Nephron (organoid): ENCODE data around the gene GTF2IRD1.

Source experiments
- H3K27ac Mint-ChIP-seq, 3 experiments: 2 replicates each; pipeline ENCODE4 v1.8.0; 2020; ENCODE audit warnings: mixed read lengths in 3 of 3, mild to moderate bottlenecking in 2 of 3, moderate library complexity in 1 of 3
- H3K27me3 Mint-ChIP-seq: 2 replicates; pipeline ENCODE4 v1.8.0; 2021; ENCODE audit warnings: low read depth, mild to moderate bottlenecking, moderate library complexity, mixed read lengths
- H3K36me3 Mint-ChIP-seq: 2 replicates; pipeline ENCODE4 v1.8.0; 2020; ENCODE audit warnings: low read depth, mixed read lengths
- H3K4me1 Mint-ChIP-seq: 2 replicates; pipeline ENCODE4 v1.8.0; 2020; ENCODE audit warnings: mixed read lengths
- H3K4me3 Mint-ChIP-seq, 3 experiments: 2 replicates each; pipeline ENCODE4 v1.8.0; 2020; ENCODE audit warnings: mild to moderate bottlenecking in 3 of 3, mixed read lengths in 3 of 3, moderate library complexity in 2 of 3
- H3K9me3 Mint-ChIP-seq: 2 replicates; pipeline ENCODE4 v1.8.0; 2020; ENCODE audit warnings: mixed read lengths
- TF ChIP-seq, protein P1 (sequence below), 3 experiments: fragments of 200-600 bp; sonication (generic); IDR thresholded peaks; one replicate each; pipeline ENCODE4 v1.5.0; 2021; ENCODE audit warnings: antibody characterized with exemption in 3 of 3; ENCODE audit not compliant: unreplicated experiment in 3 of 3

Gene GTF2IRD1

DNA sequence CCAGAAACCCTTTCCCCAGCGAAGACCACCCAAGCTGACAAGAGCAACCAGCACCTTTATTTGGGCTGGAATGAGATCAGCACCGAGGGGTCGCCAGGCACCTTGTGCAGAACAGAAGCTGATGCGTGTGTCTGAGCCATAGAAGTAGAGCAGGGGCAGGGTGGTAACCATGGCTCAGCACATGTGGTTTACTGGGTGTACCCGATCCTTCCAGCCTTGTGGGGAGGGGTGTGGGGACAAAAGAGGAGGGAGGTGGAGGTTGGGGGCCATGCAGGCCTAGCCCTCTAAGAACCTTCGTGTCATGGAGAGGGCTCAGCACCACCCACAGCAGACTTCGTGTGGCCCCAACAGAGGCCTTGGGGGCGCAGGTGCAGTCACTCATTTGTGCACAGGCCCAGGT lies 119.8 kb downstream of the GTF2IRD1 start:
- H3K4me3 Mint-ChIP-seq: no peak overlapping the region
- TF ChIP-seq, protein P1, sequence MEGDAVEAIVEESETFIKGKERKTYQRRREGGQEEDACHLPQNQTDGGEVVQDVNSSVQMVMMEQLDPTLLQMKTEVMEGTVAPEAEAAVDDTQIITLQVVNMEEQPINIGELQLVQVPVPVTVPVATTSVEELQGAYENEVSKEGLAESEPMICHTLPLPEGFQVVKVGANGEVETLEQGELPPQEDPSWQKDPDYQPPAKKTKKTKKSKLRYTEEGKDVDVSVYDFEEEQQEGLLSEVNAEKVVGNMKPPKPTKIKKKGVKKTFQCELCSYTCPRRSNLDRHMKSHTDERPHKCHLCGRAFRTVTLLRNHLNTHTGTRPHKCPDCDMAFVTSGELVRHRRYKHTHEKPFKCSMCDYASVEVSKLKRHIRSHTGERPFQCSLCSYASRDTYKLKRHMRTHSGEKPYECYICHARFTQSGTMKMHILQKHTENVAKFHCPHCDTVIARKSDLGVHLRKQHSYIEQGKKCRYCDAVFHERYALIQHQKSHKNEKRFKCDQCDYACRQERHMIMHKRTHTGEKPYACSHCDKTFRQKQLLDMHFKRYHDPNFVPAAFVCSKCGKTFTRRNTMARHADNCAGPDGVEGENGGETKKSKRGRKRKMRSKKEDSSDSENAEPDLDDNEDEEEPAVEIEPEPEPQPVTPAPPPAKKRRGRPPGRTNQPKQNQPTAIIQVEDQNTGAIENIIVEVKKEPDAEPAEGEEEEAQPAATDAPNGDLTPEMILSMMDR (IDR thresholded peaks at IDR 0.05; ENCODE audit: unreplicated experiment in 3 of 3): no peak
- H3K9me3 Mint-ChIP-seq: no peaks in the 10 kb centered on the region
- peaks cover 43% of the 10 kb centered on the region for H3K36me3 Mint-ChIP-seq
- no peaks in the 10 kb centered on the region for H3K27me3 Mint-ChIP-seq
- peaks cover 19% of the 10 kb centered on the region for H3K4me1 Mint-ChIP-seq
- no peak overlapping the region for H3K27ac Mint-ChIP-seq

DNA sequence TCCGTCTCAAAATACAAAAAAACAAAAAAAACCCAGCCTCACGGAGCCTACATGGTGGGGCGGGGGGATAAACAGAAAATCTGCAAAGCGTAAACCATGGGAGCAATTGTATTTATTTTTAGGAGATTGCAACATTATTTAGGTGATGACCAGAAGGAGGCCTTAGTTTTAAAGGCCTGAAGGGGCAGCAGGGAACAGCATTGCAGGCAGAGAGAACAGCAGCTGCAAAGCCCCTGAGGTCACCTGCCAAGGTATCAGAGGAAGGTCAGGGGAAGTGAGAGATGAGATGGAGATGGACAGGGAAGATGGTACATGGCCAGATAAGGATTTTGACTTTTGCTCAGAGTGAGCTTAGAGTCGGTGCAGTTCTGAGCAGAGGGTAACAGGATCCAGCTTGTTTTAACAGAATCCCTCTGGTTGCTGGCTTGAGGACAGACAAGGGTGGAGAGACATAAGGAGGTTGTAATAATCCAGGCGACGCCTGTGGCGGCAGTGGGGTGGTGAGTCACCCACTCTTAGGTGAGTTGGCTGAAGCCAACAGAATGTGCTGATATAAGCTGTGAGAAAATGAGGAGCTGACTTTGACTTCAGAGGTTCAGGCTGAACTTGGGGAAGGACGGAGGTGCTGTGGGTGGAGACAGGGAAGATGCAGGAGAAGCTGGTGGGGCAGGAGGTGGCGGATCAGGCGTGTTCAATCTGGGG lies 121.5 kb downstream of the GTF2IRD1 start:
- peaks cover 35% of the 10 kb centered on the region for H3K36me3 Mint-ChIP-seq
- H3K4me1 Mint-ChIP-seq: peaks cover 8% of the 10 kb centered on the region
- no peak overlapping the region for H3K4me3 Mint-ChIP-seq
- TF ChIP-seq, protein P1 (IDR thresholded peaks at IDR 0.05; ENCODE audit: unreplicated experiment in 3 of 3): no peak
- no peaks in the 10 kb centered on the region for H3K9me3 Mint-ChIP-seq
- H3K27ac Mint-ChIP-seq: peak overlapping the region in 1 of 3 experiments; percentile 1
- H3K27me3 Mint-ChIP-seq: no peaks in the 10 kb centered on the region

DNA sequence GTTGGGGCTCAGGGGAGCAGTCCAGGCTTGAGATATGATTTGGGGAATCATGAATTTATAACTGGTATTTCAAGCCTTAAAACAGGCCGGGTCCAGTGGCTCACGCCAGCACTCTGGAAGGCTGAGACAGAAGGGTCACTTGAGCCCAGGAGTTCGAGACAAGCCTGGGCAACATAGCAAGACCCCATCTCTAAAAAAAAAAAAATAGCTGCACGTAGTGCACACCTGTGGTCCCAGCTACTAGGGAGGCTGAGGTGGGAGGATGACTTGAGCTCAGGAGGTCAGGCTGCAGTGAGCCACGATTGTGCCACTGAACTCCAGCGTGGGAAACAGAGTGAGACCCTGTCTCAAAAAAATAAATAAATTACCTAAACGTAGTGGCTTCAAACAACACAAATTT lies 122.1 kb downstream of the GTF2IRD1 start:
- TF ChIP-seq, protein P1 (IDR thresholded peaks at IDR 0.05; ENCODE audit: unreplicated experiment in 3 of 3): no peak
- no peaks in the 10 kb centered on the region for H3K9me3 Mint-ChIP-seq
- H3K27ac Mint-ChIP-seq: peak overlapping the region in 1 of 3 experiments; percentile 1
- peaks cover 13% of the 10 kb centered on the region for H3K4me1 Mint-ChIP-seq
- peaks cover 38% of the 10 kb centered on the region for H3K36me3 Mint-ChIP-seq
- no peaks in the 10 kb centered on the region for H3K27me3 Mint-ChIP-seq
- H3K4me3 Mint-ChIP-seq: no peak overlapping the region

DNA sequence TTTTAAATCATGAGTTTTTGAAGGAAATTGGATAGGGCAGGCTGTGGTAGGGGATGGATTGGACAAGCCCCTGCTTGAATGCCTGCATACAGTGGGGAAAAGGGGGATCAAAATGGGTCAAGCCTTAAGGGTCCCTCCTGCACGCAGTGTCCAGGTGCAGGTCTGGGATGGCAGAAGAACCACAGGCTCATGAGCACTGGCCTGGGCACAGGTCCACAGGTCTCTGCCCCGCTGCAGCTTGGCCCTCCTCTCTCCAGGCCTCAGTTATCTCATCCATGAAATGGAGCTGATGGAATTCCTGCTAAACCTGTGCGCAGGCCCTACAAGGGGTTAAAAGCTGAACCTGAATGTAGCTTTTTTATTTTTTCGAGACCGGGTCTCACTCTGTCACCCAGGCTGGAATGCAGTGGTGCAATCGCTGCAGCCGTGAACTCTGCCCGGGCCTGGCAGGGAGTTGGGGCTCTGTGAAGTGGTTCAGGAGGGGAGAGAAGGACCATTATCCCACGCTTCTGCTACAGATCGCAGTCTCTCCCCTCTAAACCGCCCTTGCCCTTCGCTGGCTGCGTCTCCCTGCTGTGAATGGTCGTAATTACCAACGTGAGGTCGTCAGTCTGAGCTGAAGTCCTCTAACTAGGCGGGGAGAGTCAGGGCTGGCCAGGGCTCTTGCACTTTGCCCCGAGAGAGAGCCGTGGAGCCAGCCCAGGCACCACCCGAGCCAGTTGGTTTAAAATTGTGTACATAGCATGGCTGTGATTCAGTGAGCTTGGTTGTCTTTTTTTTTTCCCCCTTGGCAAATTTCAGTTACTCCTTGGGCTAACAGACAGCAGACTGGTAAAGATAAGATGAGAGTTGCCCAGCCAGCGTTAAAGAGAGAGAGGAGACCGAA lies 126.3 kb downstream of the GTF2IRD1 start:
- TF ChIP-seq, protein P1 (IDR thresholded peaks at IDR 0.05; ENCODE audit: unreplicated experiment in 3 of 3): no peak
- Mint-ChIP-seq H3K9me3 (no peaks in the 10 kb centered on the region), H3K36me3 (peaks cover 18% of the 10 kb centered on the region), H3K4me3 (no peak overlapping the region), H3K27me3 (no peaks in the 10 kb centered on the region), H3K27ac (peak overlapping the region; percentile 89 to 95 (median 90)), H3K4me1 (peaks cover 11% of the 10 kb centered on the region)

DNA sequence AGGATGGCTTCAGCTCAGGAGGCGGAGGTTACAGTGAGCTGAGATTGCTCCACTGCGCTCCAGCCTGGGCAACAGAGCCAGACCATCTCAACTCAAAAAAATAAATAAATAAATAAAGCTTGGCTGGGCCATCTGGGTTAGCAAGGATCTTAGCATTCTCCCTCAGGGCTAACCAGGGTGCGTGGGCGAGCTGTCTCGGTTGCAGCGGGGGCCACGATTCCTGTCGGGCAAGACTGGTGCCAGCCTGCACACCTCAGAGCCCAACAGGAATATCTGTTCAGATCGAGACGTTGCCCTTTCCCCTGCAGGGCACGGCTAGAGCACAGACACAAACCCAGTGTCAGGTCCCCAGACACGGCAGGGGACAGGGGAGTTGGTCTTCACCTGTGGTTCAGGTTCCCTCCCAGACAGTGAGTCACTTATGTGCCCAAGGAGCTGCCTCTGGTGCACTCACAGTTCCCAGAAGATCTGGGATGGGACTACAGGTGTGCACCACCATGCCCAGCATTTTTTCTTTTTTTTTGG lies 128.3 kb downstream of the GTF2IRD1 start:
- Mint-ChIP-seq H3K36me3 (peaks cover 11% of the 10 kb centered on the region), H3K27ac (no peak overlapping the region), H3K9me3 (no peaks in the 10 kb centered on the region), H3K4me1 (peaks cover 22% of the 10 kb centered on the region), H3K4me3 (no peak overlapping the region), H3K27me3 (no peaks in the 10 kb centered on the region)
- TF ChIP-seq, protein P1 (IDR thresholded peaks at IDR 0.05; ENCODE audit: unreplicated experiment in 3 of 3): no peak
